Thyroid gland (tissue), 4 donors: ENCODE results near the gene ARHGAP30. TPM values are rescaled to one million over a fixed set of nuclear protein-coding genes. Genes with fewer than 3 reads are reported as not detected.
"Not testable (repeated sequence)": the region's sequence is repeated elsewhere in the genome, so short reads cannot be mapped to it uniquely, and the experiment has no call there.

Experiments used
- DNase-seq, 2 donors: peaks; one replicate each; pipeline ENCODE4 v3.0.0-alpha.2; 2019
- H3K27ac ChIP-seq, 3 donors: fragments of 200-600 bp; sonication (generic); 1 replicate in 2 of 3; 2 replicates in 1 of 3; pipeline ENCODE4 v1.5.1; 2016 to 2019; ENCODE audit warnings: mild to moderate bottlenecking in 1 of 3, moderate library complexity in 1 of 3
- H3K27me3 ChIP-seq: fragments of 200-600 bp; sonication (generic); one replicate; pipeline ENCODE4 v1.5.1; 2019
- H3K36me3 ChIP-seq, 2 donors: fragments of 200-600 bp; sonication (generic); one replicate each; pipeline ENCODE4 v1.5.1; 2016 to 2019
- H3K4me1 ChIP-seq, 2 donors: fragments of 200-600 bp; sonication (generic); one replicate each; pipeline ENCODE4 v1.5.1; 2017 to 2019
- H3K4me3 ChIP-seq, 3 donors: fragments of 200-600 bp; sonication (generic); replicated peaks in 1 of 3; 1 replicate in 2 of 3; 2 replicates in 1 of 3; pipeline ENCODE4 v1.5.1; 2016; ENCODE audit warnings: mild to moderate bottlenecking in 1 of 3
- H3K9me3 ChIP-seq: fragments of 200-600 bp; sonication (generic); one replicate; pipeline ENCODE4 v1.5.1; 2017
- POLR2A ChIP-seq, 2 donors: fragments of 450-650 bp; IDR thresholded peaks; one replicate each; pipeline ENCODE4 v1.6.1; 2017; ENCODE audit warnings: antibody characterized with exemption in 2 of 2, mild to moderate bottlenecking in 2 of 2, moderate library complexity in 1 of 2
- WGBS, 2 donors: methylation state at CpG; one replicate each; pipeline ENCODE4 v1.1.5; 2017; 5-methylcytosine and 5-hydroxymethylcytosine counted together
- intact Hi-C: fragments of 100-400 bp; cut with DNase I; formaldehyde crosslinking; loops from one replicate; pipeline ENCODE4 v1.15.1; 2023
- total RNA-seq, 4 donors: library from RNA; depleted of rRNA; stranded (reverse); fragments of >200 nt; gene quantifications; one replicate each; pipeline ENCODE4 v1.2.3, GENCODE V29; 2016
- TF ChIP-seq, protein P1 (sequence below), 6 experiments: fragments of 200-600 bp in 3 of 6; fragments of 450-650 bp in 3 of 6; sonication (generic) in 3 of 6; IDR thresholded peaks; one replicate each; pipeline ENCODE4 v1.5.1; 2016 to 2019; ENCODE audit warnings: antibody characterized with exemption in 6 of 6, mild to moderate bottlenecking in 2 of 6, inconsistent platforms in 1 of 6, moderate library complexity in 1 of 6

Gene ARHGAP30
- total RNA-seq, 4 donors from 2014 or later = 1.4 to 3.5 (median 2.9) TPM

DNA sequence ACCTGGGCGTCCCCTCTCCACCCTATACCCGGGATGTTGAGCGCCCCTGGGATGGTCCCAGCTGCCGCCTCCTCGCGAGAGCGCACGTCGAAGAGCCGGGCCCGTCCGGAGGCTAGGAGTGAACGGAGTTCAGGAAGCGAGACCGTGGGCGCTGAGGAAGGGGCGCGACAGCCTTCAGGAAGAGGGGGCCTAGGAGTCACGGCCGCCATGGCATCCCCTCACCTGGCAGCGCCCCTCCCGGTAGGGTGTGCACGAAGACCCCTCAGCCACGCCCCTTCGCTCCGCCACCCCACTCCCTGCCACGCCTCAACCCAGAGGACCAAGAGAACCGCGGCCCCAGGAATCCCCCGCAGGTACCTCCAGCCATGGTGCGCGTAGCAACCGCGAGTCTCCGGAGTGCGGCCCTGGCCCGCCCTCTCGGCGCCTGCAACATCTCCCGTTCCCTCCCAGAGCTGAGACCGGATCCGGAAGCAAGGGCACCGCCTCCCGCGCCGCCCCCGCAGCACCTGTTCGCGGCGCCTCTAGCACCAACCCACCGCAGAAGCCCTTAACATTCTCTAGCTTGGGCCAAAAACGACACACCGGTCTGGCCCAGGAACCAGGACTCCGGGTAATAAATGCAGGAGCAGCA is 31.1 kb downstream of the ARHGAP30 start, which contains the start of gene TSTD1:
Gene TSTD1 (minus strand): TSS at position 442 of the 631 bp plus-strand sequence. CDS start 75 bp downstream, at position 367.
- H3K27ac ChIP-seq = peak within 1 kb of the TSS; percentile 53 to 86 (median 70)
- H3K4me1 ChIP-seq = peaks cover 22 to 24% of the 10 kb centered on the region in 2 donors
- DNase-seq = peak; percentile 93 to 95
- WGBS, 2 donors = 23 to 28% methylated on average over 29 to 30 of the region's 54 CpGs
- TF ChIP-seq, protein P1, sequence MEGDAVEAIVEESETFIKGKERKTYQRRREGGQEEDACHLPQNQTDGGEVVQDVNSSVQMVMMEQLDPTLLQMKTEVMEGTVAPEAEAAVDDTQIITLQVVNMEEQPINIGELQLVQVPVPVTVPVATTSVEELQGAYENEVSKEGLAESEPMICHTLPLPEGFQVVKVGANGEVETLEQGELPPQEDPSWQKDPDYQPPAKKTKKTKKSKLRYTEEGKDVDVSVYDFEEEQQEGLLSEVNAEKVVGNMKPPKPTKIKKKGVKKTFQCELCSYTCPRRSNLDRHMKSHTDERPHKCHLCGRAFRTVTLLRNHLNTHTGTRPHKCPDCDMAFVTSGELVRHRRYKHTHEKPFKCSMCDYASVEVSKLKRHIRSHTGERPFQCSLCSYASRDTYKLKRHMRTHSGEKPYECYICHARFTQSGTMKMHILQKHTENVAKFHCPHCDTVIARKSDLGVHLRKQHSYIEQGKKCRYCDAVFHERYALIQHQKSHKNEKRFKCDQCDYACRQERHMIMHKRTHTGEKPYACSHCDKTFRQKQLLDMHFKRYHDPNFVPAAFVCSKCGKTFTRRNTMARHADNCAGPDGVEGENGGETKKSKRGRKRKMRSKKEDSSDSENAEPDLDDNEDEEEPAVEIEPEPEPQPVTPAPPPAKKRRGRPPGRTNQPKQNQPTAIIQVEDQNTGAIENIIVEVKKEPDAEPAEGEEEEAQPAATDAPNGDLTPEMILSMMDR (IDR thresholded peaks at IDR 0.05) = peak in 1 of 6 experiments; percentile 13
- peak; percentile 44 to 86 for TF ChIP-seq POLR2A (IDR thresholded peaks at IDR 0.05)
- no peaks in the 10 kb centered on the region for H3K27me3 ChIP-seq
- no peaks in the 10 kb centered on the region for H3K9me3 ChIP-seq
- intact Hi-C loops = no loop called here
- H3K4me3 ChIP-seq = peak within 1 kb of the TSS; percentile 45 to 88 (median 60)
- H3K36me3 ChIP-seq = peaks cover 32 to 35% of the 10 kb centered on the region in 2 donors

DNA sequence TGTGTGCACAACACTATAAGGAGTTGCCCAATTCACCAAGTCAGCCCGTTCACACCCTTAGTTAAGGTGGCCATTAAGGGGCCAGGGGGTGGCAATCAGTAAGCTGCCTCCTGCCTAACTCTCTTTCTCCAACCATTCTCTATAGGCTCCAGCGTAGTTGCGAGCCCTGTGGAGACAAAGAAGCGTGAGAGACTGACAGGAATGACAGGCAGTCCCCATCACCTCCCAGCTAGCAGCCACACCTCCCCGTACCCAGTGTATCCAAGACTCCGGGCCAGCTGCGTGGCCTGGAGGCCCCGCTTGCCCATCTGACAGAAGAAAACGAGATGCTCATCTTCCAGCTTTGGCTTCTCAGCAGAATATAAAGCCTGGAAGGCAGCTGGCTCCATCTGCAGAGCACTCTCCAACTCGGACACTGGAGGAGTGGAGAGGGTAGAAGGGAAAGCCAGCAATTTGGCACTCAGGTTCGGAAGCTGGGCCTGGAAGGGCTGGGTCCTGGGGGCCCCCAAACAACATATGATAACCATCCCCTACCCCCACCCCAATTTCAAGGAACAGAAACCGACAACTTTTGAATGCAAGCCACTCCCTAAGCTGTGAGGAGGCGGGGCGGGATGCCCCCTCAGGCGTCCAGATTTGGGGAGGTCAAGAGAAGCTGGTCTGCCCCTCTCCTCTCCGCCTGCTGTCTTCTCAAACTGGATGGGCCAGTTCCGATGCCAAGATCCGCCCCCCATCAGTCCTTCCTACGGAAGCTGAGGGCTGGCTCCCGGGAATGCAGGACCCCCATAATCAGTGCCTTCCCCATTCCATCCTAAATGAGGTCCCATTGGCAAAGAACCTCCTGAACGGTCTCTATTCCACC is 31.8 kb downstream of the ARHGAP30 start:
- Histone ChIP-seq H3K36me3 (peaks cover 32 to 35% of the 10 kb centered on the region in 2 donors), H3K9me3 (no peaks in the 10 kb centered on the region), H3K27ac (peak overlapping the region; percentile 53 to 86 (median 70)), H3K27me3 (no peaks in the 10 kb centered on the region), H3K4me3 (peak overlapping the region; percentile 45 to 88 (median 60)), H3K4me1 (peaks cover 18 to 22% of the 10 kb centered on the region in 2 donors)
- TF ChIP-seq POLR2A (IDR thresholded peaks at IDR 0.05) = no peak
- TF ChIP-seq, protein P1 (IDR thresholded peaks at IDR 0.05) = no peak
- peak; percentile 81 to 85 for DNase-seq
- 43 to 53% methylated on average over 20 of the region's 21 CpGs for WGBS, 2 donors
- intact Hi-C loops = no loop called here

DNA sequence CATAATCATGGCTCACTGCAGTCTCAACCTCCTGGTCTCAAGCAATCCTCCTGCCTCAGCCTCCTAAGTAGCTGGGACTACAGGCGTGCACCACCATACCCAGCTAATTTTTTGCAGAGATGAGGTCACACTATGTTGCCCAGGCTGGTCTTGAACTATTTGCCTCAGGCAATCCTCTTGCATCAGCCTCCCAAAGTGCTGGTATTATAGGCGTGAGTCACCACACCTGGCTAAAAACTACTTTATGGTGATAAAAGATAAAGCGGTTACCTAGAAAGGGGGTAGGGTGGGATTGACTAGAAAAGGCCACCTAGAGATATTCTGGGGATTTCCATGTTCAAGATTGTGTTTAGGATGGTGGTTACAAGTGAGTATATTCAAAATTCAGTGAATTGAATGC is 35.9 kb downstream of the ARHGAP30 start:
- Histone ChIP-seq H3K27me3 (no peaks in the 10 kb centered on the region), H3K36me3 (no peaks in the 10 kb centered on the region), H3K9me3 (no peaks in the 10 kb centered on the region), H3K4me1 (peaks cover 13 to 14% of the 10 kb centered on the region in 2 donors), H3K4me3 (no peak overlapping the region), H3K27ac (no peak overlapping the region)
- intact Hi-C loops = no loop called here
- TF ChIP-seq, protein P1 (IDR thresholded peaks at IDR 0.05) = no peak
- no peak for TF ChIP-seq POLR2A (IDR thresholded peaks at IDR 0.05)
- DNase-seq = no peak
- WGBS, 2 donors = 98 to 100% methylated on average over 3 of the region's 3 CpGs

DNA sequence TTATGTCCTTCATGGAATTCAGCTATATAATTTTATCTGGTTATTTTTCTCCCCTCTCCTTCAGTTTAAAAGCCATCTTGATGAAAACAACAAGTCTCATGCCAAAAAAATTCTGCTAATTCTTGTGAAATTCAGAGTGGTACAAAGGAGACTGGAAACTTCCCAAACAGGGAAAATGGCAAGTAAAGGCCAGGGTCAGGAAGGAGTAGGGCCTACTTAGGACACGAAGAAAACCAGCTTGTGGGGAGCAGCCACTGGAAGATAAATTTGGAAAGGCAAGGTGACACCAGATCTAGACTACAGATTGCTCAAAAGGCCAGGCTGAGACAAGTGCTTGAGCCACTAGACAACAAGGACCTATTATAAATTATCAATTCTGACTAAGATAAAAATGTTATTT is 37.3 kb downstream of the ARHGAP30 start:
- no peak overlapping the region for H3K27ac ChIP-seq
- intact Hi-C loops = no loop called here
- 67 to 68% methylated on average over 1 of the region's 1 CpG for WGBS, 2 donors

DNA sequence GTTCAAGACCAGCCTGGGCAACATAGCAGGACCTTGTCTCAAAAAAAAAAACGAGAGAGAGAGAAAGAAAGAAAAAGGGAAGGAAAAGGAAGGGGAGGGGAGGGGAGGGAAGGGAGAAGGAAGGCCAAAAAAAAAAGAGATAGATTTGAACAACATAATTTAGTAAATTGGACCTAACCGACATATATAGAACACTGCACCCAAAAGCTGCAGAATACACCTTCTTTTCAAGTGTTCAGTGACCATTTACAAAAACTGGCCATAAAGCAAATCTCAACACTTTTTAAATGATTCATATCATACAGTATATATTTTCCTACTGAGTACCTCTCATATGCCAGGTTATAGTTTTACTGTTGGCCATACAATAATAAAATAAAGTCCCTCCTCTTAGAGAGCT is 37.8 kb downstream of the ARHGAP30 start:
- Histone ChIP-seq H3K27ac (no peak overlapping the region), H3K4me3 (no peak overlapping the region), H3K27me3 (no peaks in the 10 kb centered on the region), H3K36me3 (no peaks in the 10 kb centered on the region), H3K4me1 (peaks cover 3 to 4% of the 10 kb centered on the region in 2 donors), H3K9me3 (no peaks in the 10 kb centered on the region)
- intact Hi-C loops = no loop called here
- DNase-seq = no peak
- 67 to 85% methylated on average over 2 of the region's 2 CpGs for whole genome bisulfite sequencing, 2 donors
- TF ChIP-seq, protein P1 (IDR thresholded peaks at IDR 0.05) = no peak
- no peak for TF ChIP-seq POLR2A (IDR thresholded peaks at IDR 0.05)

More for the DNA sequence above, 37.3 kb downstream of the ARHGAP30 start:
- Histone ChIP-seq H3K4me3 (no peak overlapping the region), H3K36me3 (no peaks in the 10 kb centered on the region), H3K4me1 (peaks cover 5 to 8% of the 10 kb centered on the region in 2 donors), H3K27me3 (no peaks in the 10 kb centered on the region), H3K9me3 (no peaks in the 10 kb centered on the region)
- DNase-seq = no peak
- TF ChIP-seq POLR2A (IDR thresholded peaks at IDR 0.05) = no peak

DNA sequence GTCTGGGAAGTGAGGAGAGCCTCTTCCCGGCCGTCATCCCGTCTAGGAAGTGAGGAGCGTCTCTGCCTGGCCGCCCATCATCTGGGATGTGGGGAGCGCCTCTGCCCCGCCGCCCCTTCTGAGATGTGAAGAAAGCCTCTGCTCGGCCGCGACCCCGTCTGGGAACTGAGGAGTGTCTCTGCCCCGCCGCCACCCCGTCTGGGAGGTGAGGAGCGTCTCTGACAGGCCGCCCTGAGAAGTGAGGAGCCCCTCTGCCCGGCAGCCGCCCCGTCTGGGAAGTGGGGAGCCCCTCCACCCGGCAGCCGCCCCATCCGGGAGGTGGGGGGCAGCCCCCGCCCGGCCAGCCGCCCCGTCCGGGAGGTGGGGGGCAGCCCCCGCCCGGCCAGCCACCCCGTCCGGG is 40.2 kb downstream of the ARHGAP30 start:
- DNase-seq, H3K27me3 ChIP-seq, H3K9me3 ChIP-seq, H3K4me1 ChIP-seq, intact Hi-C loops, H3K4me3 ChIP-seq, H3K27ac ChIP-seq, H3K36me3 ChIP-seq: not testable (repeated sequence)
- WGBS, 2 donors = 96 to 99% methylated on average over 5 to 15 of the region's 32 CpGs

DNA sequence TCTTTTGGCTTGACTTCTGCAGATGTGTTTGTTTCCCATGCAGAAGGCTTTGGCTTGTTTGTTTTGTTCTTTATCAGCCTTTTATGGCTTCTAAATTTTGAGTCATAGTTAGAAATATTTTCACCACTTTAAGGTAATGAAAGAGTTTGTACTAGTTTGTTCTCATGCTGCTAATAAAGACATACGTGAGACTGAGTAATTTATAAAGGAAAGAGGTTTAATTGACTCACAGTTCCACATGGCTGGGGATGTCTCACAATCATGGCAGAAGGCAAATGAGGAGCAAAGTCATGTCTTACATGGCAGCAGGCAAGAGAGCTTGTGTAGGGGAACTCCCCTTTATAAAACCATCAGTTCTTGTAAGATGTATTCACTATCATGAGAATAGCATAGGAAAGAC is 42.7 kb downstream of the ARHGAP30 start:
- DNase-seq, intact Hi-C loops, H3K9me3 ChIP-seq, H3K4me3 ChIP-seq, H3K27me3 ChIP-seq, H3K36me3 ChIP-seq, H3K4me1 ChIP-seq, H3K27ac ChIP-seq: not testable (repeated sequence)
- WGBS, 2 donors = 77 to 85% methylated on average over 1 of the region's 1 CpG

DNA sequence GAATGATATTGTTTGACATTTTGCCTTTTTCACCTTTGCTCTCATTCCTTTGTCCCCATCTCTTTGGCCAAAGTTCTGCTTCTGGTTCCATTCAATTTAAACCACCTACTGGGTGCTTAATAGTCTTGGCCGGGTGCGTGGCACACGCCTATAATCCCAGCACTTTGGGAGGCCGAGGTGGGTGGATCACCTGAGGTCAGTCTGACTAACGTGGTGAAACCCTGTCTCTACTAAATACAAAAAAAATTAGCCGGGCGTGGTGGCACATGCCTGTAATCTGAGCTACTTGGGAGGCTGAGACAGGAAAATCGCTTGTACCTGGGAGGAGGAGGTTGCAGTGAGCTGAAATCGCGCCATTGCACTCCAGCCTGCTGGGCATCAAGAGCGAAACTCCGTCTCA is 47.3 kb downstream of the ARHGAP30 start:
- peaks cover 22 to 26% of the 10 kb centered on the region in 2 donors for H3K4me1 ChIP-seq
- H3K9me3 ChIP-seq, H3K27me3 ChIP-seq, H3K36me3 ChIP-seq, H3K27ac ChIP-seq, H3K4me3 ChIP-seq, DNase-seq, intact Hi-C loops: not testable (repeated sequence)
- WGBS, 2 donors = 91 to 93% methylated on average over 12 of the region's 12 CpGs
